Raji (cell line): ENCODE results near the gene ZSWIM3.

ENCODE experiments used
- POLR2A ChIP-seq: IDR thresholded peaks from 2 replicates; pipeline ENCODE4 v1.6.1; 2011; ENCODE audit warnings: low read depth, low read length, control low read depth; ENCODE audit not compliant: insufficient read depth

ZSWIM3 gene

DNA sequence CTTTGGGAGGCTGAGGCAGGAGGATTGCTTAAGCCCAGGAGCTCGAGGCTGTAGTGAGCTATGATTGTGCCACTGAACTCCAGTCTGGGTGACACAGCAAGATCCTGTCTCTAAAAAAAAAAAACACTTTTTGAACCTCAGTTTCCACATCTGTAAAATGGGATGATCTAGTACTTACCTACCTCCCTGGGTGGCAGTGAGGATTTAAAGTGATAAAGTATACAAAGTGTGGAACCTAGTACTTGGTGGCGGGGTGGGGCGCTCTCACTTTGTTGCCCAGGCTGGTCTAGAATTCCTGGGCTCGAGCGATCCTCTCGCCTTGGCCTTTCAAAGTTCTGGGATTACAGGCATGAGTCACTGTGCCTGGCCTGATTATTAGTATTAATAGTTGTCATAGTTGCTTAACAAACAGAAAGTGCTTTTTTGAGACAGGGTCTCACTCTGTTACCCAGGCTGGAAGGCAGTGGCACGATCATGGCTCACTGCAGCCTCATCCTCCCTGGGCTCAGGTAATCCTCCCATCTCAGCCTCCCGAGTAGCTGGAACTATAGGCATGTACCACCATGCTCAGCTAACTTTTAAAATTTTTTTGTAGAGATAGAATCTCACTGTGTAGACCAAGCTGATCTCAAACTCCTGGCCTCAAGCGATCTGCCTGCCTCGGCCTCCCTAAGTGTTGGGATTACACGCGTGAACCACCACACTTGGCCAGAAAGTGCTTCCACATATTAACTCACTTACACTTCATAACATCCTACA, 61.5 kb downstream of the ZSWIM3 start:
- no peak for TF ChIP-seq POLR2A

DNA sequence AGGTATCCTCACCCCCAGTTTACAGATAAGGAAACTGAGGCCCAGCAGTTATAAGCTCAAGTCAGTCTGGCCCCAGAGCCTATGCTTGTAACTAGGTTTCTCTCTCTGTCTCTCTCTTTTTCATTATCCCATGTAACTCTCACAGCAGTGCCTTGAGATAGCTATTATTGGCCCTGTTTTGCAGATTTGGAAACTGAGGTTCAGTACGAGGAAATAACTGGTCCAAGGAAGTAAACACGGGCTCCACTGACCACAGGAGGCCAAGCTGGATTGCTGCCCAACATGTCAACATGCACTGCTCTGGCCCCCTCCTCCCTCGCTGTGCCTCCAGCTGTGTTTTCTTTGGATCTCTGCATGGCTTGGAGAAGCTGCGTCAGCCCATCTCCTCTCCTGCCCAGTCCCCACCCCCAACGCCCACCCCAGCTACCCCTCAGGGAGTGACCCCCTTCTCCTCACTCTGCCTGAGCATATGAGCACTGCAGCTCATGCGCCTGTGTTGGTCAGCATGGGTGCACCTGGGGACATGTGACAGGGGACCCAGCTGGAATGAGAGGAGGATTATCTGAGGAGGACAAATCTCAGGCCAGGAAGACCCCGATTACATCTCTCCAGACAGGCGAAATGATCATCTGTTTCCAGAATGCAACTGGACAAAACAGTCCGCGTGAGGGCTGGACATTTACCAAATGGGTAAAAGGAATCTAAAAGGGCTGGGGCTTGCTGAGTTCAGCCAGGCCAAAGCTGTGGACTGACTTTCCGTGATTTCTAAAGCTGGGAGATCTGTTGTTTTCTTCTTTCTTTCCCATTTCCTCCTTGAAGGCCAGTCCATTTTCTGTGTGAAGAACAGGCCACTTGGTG, 62.4 kb downstream of the ZSWIM3 start:
- no peak for TF ChIP-seq POLR2A

DNA sequence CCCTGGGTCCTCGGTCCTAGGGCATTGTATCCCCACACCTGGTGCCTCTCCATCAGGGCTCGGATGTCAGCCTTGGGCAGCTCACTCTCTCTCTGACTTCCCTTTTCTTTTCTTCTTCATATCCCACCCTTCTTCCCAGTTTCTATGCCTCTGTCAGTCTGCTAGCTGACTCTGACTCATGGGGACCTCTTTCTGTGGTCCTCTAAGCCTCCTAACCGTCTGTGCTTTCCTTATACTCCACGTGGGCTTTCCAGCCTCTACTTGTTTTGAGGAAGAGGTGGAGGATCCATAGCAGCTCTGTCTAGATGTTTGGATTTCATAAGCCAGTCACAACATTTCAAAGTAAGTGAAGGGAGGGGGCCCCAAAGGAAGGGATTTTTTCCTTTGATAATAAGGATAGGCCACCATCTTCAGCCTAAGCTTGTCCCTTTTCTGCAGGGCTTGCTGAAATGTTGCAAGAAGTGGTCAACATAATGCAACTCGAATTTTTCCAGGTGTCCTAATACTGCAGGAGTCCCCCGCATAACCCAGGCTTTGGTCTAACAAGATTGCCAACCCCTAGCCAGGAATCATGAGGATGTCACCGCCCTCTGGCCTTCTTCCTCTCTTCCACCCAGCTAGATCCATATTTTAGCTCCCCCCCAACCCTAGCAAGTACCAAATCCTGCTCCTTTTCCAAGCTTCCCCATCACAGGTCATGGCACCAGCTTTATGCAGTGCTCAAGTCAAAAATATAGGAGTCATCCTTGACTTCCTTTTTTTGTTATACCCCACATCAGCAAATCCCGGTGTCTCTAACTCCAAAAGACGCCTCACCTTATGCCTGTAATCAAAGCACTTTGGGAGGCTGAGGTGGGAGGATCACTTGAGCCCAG, 63.3 kb downstream of the ZSWIM3 start:
- TF ChIP-seq POLR2A: no peak

DNA sequence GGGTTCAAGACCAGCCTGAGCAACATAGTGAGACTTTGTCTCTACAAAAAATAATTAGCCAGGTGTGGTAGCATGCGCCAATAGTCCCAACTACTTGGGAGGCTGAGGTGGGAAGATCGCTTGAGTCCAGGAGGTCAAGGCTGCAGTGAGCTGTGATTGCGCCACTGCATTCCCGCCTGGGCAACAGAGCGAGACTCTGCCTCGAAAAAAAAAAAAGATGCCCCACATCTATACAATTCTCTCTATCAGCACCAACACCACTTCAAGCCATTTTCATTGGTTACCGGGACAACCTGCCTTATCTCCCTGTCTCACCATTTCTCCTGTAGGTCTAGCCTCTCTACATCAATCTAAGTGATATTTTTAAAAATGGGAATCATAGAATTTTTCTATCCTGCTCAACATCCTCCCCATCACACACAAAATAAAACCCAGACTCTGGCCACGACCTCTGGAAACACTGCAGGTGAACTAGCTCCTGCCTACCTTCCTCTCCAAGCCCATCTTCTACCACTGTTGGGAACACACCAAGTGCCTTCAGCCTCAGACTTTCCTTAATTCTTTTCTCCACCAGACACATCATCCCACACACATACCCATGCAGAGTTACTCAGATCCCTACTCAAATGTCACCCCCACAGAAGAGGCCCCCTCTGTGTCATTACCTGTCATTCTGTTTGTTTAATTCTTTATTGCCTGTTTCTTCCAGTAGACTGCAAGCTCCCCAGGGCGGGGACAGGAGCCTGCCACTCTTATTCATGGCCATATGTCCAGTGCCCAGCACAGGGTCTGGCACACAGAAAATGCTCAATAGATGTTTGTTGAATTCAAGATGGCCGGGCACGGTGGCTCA, 64.1 kb downstream of the ZSWIM3 start:
- TF ChIP-seq POLR2A: no peak

DNA sequence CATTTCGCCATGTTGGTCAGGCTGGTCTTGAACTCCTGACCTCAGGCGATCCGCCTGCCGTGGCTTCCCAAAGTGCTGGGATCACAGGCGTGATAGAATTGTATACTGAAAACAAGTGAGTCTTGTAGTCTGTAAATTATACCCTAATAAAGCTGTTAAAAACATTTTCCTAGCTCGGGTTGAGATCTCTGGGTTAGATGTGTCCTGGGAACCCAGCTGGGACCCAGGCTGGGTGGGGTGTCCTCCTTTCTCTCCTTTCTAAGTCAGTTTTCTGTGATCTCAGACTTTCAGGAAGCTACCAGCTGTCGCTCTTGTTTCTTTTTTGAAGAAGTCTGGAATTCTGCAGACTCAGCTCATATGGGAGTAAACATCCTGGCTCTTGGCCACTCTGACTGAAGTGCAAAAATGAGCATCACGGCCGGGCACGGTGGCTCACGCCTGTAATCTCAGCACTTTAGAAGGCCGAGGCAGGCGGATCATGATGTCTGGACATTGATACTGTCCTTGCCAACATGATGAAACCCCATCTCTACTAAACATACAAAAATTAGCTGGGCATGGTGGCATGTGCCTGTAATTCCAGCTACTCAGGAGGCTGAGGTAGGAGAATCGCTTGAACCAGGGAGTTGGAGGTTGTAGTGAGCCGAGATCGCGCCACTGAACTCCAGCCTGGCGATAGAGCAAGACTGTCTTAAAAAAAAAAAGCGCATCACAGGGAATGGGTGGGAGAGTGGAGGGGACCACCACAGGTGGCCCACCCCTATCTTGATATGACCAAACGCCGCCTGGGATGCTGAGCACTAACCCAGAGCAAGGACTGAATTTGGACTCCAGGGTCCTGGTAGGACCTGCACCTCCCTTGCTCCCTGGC, 67.2 kb downstream of the ZSWIM3 start:
- TF ChIP-seq POLR2A: no peak

DNA sequence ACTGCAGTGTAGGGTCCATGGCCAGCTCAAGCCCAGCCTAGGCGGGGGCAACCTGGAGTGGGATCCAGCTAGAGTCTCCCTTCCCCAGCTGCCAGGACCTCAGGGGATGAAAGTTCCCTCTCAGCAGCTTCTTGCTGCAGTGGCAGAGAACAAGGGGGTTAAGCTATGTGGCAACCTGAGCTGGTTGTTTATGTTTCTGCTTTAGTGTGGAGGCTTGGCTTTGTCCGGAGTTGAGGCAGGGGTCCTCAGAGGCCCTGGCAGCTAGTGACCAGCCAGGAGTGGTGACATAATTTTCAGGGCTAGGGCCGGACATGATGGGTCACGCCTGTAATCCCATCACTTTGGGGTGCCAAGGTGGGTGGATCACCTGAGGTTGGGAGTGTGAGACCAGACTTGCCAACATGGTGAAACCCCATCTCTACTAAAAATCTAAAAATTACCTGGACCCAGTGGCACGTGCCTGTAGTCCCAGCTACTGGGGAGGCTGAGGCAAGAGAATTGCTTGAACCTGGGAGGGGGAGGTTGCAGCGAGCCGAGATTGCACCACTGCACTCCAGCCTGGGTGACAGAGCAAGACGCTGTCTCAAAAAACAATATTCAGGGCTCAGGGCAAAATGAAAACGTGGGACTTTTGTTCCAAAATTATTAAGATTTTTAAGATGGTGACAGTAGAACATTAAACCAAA, 68.5 kb downstream of the ZSWIM3 start:
- no peak for TF ChIP-seq POLR2A

DNA sequence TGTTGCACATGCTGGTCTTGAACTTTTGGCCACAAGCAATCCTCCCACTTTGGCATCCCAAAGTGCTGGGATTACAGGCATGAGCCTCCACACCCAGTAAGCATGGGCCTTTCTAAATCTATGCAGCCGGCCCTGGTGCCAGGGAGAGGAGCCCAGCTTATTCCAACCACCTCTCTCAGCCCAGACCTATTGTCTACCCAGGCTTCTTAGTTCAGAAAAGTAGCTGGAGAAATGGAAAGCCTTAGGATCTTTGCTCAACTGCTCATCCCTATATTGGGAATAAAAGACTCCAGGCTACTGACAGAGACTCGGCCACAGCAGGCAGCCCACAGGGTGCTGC, 69.3 kb downstream of the ZSWIM3 start:
- TF ChIP-seq POLR2A: no peak

DNA sequence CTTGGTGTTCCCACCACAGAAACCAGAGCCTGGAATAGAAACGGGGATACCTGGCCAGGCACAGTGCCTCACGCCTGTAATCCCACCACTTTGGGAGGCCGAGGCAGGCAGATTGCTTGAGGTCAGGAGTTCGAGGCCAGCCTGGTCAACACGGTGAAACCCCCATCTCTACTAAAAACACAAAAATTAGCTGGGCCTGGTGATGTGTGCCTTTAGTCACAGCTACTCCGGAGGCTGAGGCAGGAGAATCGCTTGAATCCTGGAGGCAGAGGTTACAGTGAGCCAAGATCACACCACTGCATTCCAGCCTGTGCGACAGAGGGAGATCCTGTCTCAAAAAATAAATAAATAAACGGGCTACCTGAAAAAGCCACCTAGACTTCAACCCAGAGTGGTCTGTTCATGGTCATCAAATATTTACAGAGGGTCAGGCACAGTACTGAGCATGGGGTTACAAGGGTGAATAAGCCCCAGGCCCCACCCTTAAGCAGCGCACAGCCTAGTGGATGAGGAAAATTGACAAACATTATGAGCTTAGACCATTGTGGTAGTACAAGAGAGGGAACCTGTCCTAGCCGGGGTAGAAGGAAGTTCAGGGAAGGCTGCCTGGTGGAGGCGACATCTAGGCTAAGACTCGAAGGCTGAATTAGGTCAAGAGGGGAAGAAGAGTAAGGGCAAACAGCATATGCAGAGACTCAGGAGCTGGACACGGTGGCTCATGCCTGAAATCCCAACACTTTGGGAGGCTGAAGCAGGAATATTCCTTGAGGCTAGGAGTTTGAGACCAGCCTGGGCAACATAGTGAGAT, 69.9 kb downstream of the ZSWIM3 start:
- peak; percentile 22; the same call in 1 of the 2 replicates for TF ChIP-seq POLR2A
